ENCODE results near the gene POU2AF3. TPM values are rescaled to one million over a fixed set of nuclear protein-coding genes. Genes with fewer than 3 reads are reported as not detected.

Gene POU2AF3
- total and polyA plus RNA-seq, 2 of the 4 experiments (the other 2 are of a cell fraction), result 0.17 TPM; not detected in 1

- Histone ChIP-seq H3K9me3 (ENCODE audit: control insufficient read depth, insufficient read depth, low read length) (no peaks in the 10 kb centered on the region), H4K5ac (ENCODE audit: low read depth, low read length) (no peak overlapping the region), H2AK5ac (ENCODE audit: low read depth, low read length) (no peak overlapping the region), H2BK20ac (ENCODE audit: low read depth, low read length) (peak overlapping the region; percentile 70; the same call in 1 of the 2 replicates), H3K9ac (ENCODE audit: low read depth, low read length) (no peak overlapping the region), H3K18ac (ENCODE audit: low read depth, low read length) (no peak overlapping the region), H3K27ac (ENCODE audit: insufficient read depth, low read length) (no peak overlapping the region), H2BK15ac (ENCODE audit: low read depth, low read length) (no peak overlapping the region; the same call in 2 of the 3 replicates), H3K4ac (ENCODE audit: low read depth, low read length) (peak overlapping the region; percentile 59), H3K23ac (ENCODE audit: low read depth, low read length) (no peak overlapping the region), H2BK5ac (ENCODE audit: low read depth, low read length, poor library complexity, severe bottlenecking) (no peak overlapping the region), H3K27me3 (ENCODE audit: control insufficient read depth, insufficient read depth, low read length) (peaks cover 11% of the 10 kb centered on the region), H4K8ac (ENCODE audit: low read depth in 2 of 2, low read length in 2 of 2) (no peak overlapping the region), H2BK120ac (ENCODE audit: low read depth, low read length) (peak overlapping the region; percentile 40; the same call in 1 of the 2 replicates), H3K36me3 (ENCODE audit: control insufficient read depth, insufficient read depth, low read length) (no peaks in the 10 kb centered on the region), H3K4me3 (ENCODE audit: insufficient read depth, low read depth, low read length) (no peak overlapping the region), H2AFZ (replicated peaks; ENCODE audit: low read length, poor library complexity) (peak overlapping the region; percentile 5), H3K14ac (replicated peaks; ENCODE audit: low read depth, low read length) (peak overlapping the region; percentile 41; the same call in 1 of the 2 replicates), H3K4me1 (ENCODE audit: control insufficient read depth, insufficient read depth, low read length) (peaks cover 5% of the 10 kb centered on the region; the same call in 1 of the 2 replicates), H3K56ac (ENCODE audit: extremely low read depth, insufficient read depth, low read length) (no peak overlapping the region), H2AK9ac (replicated peaks; ENCODE audit: low read depth, low read length, poor library complexity) (no peak overlapping the region), H4K20me1 (ENCODE audit: insufficient read depth, low read length) (no peaks in the 10 kb centered on the region), H4K91ac (ENCODE audit: insufficient read depth, low read depth, low read length) (no peak overlapping the region), H3K9me1 (ENCODE audit: insufficient read depth, low read length) (no peaks in the 10 kb centered on the region; the same call in 1 of the 2 replicates), H3K79me1 (ENCODE audit: low read depth in 1 of 2, low read length in 2 of 2) (no peaks in the 10 kb centered on the region), H3K4me2 (ENCODE audit: low read depth, low read length) (no peak overlapping the region)
- ATAC-seq (ENCODE audit: low read depth) (peak; percentile 75), DNase-seq (peak; percentile 45)
- dilution Hi-C loops (cut with HindIII; ENCODE audit: low sequenced_read_pairs, unreplicated experiment) (no loop called here), intact Hi-C loops (cut with micrococcal nuclease) (no loop called here), in situ Hi-C loops (cut with MboI; ENCODE audit: low sequenced_read_pairs) (no loop called here)
- no TSS peak for BruUV-seq (replicated peaks)
- no CpG with 5 or more reads among the region's 4 CpGs for WGBS, 2 experiments (ENCODE audit: extremely low coverage in 2 of 2, insufficient read length in 1 of 2)
- ChIA-PET CTCF (no interaction called here), POLR2A (ENCODE audit: unreplicated experiment) (no interaction called here)
- TF ChIP-seq RFX5 (IDR thresholded peaks at IDR 0.05; ENCODE audit: low read depth, low read length) (no peak), CHD1 (IDR thresholded peaks at IDR 0.05; ENCODE audit: low read depth, low read length) (no peak), NFE2L2 (IDR thresholded peaks at IDR 0.05; ENCODE audit: low read depth, low read length) (no peak), MXI1 (IDR thresholded peaks at IDR 0.05; ENCODE audit: borderline replicate concordance, low read depth, low read length) (no peak), ELK1 (IDR thresholded peaks at IDR 0.05; ENCODE audit: borderline replicate concordance, low read depth, low read length) (no peak), CEBPB (IDR thresholded peaks at IDR 0.05; ENCODE audit: low read depth, low read length) (no peak), SMC3 (IDR thresholded peaks at IDR 0.05; ENCODE audit: low read depth, low read length) (no peak), BHLHE40 (IDR thresholded peaks at IDR 0.05; ENCODE audit: low read depth, low read length) (no peak), RAD21 (IDR thresholded peaks at IDR 0.05; ENCODE audit: low read length) (no peak), FOS (IDR thresholded peaks at IDR 0.05; ENCODE audit: low read depth, low read length) (no peak), RCOR1 (IDR thresholded peaks at IDR 0.05; ENCODE audit: insufficient replicate concordance, low read length) (no peak), MAFK (IDR thresholded peaks at IDR 0.05; ENCODE audit: low read depth, low read length) (no peak), MAZ (IDR thresholded peaks at IDR 0.05; ENCODE audit: borderline replicate concordance, low read depth, low read length) (no peak), POLR2A (IDR thresholded peaks at IDR 0.05; ENCODE audit: low read depth, low read length) (no peak)
- TF ChIP-seq, protein P1, sequence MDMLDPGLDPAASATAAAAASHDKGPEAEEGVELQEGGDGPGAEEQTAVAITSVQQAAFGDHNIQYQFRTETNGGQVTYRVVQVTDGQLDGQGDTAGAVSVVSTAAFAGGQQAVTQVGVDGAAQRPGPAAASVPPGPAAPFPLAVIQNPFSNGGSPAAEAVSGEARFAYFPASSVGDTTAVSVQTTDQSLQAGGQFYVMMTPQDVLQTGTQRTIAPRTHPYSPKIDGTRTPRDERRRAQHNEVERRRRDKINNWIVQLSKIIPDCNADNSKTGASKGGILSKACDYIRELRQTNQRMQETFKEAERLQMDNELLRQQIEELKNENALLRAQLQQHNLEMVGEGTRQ (IDR thresholded peaks at IDR 0.05; ENCODE audit: low read depth, low read length), result no peak
Measured at GRCh38 chr11:111331711-111332479, 33.5 kb downstream of the POU2AF3 start.

Data from IMR-90 (cell line).